Measurements from ENCODE around the gene ANO2.

Gene ANO2

DNA sequence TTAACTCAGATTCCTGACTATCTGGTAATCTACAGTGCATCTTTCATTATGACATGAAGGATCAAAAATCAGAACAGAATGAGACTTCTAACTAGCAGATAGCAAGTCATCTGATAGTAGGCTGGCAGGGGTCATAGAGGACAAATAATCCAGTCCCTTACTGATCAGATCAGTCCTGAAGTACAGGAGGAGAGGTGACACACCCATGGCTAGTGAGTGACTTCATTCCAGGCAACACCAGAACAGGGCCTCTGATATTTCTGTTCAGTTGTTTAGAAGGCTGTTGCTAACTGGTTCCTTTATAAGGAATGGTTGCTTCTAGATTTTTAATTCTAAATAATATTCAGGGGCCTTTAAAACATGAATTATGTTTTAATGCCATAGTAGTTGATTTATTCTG, 291.0 kb downstream of the ANO2 start:
- no peak for DNase-seq

DNA sequence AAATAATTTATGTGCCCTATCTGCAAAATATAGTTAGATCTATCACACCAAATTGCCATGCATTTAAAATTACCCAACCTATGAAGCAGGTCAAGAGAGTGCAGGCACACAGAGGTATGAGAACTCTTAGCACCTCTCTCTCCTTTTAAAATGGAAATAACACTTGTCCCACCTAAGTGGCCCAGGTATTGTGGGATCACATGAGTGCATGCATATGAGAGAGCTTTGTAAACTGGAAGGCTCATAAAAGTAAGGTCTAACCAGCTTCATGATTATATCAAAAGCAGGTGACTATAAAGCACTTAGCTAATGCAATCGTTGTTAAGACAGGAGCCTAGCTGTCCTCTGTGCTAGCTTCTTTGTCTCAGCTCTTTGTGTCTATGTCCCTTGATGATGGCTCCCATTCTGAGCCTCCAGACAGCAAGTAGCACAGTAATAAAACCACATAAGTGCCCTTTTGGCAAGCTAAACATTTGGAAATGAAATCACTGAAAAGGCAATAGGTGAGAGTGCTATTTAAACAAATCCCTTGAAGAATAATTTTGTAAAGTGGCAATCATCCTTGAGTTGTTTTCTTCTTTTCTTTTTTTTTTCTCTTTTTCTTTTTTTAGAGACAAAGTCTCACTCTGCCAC, 294.1 kb downstream of the ANO2 start:
- DNase-seq, result no peak

DNA sequence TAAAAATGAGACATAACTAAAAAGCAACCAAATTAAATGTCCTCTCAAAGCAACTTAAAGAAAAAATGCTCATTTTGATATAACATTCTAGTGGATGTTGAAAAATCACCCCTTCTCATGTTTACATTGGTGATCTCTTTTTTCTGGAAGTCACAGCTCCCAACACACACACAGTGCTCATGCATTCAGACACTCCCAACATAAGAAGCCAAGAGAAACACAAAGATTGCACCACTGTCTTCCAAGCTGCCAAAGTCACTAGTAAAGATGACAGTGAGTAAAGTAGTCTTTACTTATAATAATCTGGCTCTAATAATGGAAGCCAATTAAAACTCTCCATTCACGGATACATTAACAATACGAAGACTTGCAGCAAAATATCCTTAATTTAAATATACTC, 294.8 kb downstream of the ANO2 start:
- DNase-seq, result no peak

- DNase-seq, result no peak
Measured at GRCh38 chr12:5648692-5649359, 296.2 kb downstream of the ANO2 start.

DNA sequence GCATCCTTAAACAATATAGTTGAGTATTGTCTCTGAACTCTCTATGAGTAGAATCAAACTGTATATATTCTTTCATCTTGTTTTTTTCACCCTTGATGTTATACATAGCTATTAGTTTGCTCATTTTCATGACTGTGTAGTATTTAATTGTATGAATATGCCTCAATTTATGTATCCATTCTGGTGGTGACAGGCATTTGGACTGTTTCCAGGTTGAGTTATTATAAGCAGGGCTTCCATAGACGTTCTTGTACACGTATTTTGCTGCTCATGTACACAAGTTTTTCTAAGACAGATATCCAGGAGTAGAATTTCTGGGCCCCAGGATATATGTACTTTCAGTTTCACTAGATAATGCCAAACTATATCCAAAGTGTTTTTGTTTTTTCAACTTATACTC, 301.8 kb downstream of the ANO2 start:
- DNase-seq, result no peak

DNA sequence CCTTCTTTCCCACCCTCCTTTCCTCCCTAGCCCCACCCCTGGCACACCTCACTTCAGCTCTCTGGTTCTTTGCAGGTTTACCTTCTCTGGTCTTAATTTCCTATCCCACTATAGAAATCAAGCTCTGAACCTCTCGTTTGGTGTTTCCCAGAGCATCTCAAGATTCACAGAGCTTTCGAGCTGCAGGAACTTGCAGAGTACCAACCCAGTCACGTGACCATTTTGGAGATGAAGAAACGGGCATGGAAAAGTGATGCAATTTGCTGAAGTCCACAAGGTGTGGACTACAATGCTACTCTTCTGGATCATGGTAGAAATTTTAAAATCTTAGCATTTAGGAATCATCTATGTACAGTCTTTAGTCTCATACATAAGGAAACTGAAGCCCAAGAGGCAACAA, 307.4 kb downstream of the ANO2 start:
- no peak for DNase-seq

DNA sequence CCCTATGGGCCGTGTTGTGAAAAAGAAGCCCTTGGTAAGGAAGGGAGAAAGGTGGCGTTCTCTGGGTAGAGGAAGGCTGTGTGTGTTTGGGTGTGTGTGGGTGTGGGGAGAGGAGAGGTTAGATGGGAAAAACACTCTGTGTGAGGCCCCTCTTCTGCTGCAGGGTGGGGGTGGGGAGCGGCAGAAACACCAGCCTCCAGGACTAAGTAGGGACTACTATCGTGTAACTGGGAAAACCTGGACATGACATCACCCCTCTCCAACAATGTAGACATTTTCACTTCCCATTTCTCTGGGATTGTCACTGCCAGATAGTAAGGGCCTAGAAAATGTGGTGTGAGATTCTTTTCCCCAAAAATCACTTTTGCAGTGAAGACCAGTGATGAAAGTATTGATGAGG, 308.2 kb downstream of the ANO2 start:
- DNase-seq, result no peak

GRCh38 chr12:5633106-5633505, 312.0 kb downstream of the ANO2 start:
- no peak for DNase-seq

DNA sequence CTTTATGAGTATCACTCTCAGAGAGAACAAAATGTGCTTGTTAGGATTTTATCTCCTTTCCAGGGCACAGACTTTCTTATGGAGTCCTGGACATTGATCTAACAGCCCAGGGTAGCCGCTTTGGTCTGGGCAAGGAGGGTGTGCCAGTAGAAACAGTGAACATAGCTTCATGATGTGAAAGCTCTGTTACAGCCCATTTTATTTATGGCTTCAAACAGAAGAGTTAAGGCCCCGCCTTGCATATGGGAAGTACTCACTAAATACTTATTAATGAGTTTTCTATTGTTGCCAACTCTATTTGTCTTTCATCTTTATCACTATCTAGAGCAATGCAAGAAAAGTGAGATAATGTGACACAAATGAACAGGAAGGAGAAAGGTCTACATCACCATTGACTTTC, 312.6 kb downstream of the ANO2 start:
- DNase-seq, result no peak

GRCh38 chr12:5631497-5631896, 313.6 kb downstream of the ANO2 start:
- DNase-seq, result no peak

DNA sequence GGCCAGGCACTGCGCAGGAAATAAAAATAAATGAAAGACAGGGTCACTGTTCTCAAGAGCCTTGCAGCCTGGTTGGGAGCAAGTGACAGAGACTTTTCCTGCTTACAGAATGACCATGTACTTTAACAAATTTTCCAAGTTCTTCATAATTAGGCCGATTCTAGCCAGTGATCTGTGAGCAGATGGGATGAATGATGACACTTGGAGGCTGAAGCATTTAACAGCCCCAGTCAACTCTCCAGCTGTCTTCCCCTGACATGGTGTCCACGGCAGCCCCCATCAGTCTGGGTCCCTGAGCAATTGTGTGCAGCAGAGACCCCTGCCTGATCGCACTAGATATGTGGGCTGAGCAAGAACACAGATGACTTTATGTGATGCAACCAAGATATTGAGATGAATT, 314.3 kb downstream of the ANO2 start:
- DNase-seq, result no peak

GRCh38 chr12:5628501-5628900, 316.6 kb downstream of the ANO2 start:
- no peak for DNase-seq

DNA sequence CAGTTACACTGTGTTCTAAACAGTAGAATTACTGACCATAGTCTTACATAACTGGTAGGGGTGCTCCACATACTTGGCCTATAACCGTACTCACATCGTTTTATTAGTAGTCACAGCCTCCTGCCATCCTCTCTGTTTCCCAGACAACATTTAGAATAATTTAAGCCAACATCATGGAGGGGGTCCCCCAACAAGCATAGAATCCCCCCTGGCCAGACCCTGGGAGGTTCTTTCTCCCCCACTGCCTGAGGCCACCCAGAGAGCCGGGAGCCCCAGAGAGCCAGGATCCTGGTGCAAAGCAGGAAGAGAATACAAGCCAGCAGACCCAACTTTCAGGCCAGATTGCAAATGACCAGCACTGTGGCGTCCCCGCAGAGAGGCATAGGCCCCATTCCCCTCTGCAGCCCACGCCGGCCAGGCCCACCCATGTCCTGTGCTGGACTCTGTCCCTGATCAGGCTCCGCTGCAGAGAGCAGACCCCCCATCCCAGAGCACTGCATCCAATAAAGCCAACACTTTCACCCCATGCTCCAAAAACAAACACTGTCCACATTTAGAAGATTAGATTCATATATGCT, 317.9 kb downstream of the ANO2 start:
- DNase-seq, result no peak

DNA sequence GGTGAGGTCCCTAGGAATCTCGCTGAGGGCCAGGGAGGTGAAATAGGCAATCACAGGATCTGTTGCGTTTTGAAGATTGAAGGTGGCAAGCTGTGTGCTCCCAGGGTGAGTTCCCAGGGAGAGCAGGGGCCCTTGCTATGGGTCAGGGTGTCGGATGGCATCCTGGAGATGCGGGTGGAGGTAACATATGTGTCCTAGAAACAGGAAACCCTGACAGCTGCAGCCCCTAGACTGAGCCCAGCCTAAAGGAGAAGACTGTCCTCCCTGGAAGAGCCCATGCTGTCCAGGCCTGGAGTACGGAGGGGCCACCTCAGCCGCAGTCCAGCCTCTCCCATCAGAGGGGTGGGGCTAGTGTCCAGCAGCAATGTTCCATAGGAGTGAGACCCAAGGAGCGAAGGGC, 318.9 kb downstream of the ANO2 start:
- DNase-seq, result no peak

- no peak for DNase-seq
Measured at GRCh38 chr12:5624486-5625272, 320.4 kb downstream of the ANO2 start.

DNA sequence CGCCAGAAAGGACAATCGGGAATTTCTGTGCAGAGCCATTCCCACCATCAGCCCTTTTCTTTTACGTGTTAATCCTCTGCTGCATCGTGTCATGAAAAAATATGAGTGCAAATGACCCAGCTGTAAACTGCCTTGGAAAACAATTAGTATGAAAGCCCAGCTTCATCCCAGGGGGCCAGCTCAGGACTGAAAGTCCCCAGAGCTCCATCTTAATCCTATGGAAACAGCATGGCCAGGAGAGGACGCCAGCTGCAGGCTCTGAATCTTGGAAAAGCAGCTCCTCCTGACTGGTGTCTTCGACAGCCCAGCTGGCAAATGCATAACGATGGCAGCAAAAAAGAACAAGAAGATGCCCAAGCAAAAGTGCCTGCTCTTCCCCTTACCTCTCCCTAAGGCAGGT, 321.6 kb downstream of the ANO2 start:
- no peak for DNase-seq

DNA sequence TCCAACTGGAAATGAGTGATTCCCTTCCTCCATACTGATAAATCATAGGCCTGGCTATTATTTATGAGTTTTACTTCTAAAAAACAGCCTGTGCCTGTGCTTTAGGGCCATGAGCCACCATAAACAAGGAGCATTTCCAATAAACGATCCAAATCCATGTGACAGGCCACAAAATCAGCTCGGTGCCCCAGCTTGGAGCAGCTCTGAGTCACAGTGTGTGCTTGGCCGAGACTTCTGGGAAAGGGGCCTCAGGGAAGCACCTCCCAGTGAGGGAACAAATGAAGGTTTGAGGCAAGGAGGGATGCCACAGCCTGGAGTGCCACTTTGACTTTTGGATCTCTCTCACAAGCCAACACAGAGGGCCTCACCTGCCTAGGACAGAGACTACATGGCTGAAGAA, 322.8 kb downstream of the ANO2 start:
- no peak for DNase-seq

DNA sequence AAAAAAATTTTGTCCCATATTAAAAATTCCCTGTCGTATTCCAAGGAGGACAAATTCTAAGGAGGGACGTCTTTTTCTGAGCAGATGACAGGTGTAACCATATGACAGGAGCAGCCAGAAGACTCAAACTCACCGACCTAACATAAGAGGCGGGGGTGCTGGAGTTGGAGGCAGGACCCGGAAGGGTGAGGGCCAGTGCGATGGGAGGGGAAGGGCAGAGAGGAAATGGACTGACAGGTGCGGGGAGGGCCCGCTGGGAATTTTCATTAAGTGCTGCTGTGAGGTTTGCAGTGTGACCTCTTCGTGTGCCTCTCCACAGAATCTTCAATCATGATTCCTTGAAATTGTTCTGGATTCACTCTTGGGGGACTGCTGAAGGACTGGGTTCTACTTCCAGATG, 323.7 kb downstream of the ANO2 start:
- DNase-seq, result no peak

GRCh38 chr12:5620896-5621295, 324.2 kb downstream of the ANO2 start:
- DNase-seq, result no peak

- DNase-seq, result no peak
Measured at GRCh38 chr12:5619628-5620027, 325.4 kb downstream of the ANO2 start.

DNA sequence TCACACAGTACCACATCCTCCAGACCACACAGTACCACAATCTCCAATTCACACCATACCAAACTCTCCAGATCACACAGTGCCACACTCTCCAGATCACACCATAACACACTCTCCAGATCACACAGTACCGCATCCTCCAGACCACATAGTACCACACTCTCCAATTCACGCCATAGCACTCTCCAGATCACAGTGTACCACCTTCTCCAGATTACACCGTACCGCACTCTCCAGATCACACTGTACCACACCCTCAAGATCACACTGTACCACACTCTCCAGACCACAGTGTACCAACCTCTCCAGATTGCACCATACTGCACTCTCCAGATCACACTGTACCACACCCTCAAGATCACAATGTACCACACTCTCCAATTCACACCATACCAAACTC, 328.2 kb downstream of the ANO2 start:
- DNase-seq, result no peak

DNA sequence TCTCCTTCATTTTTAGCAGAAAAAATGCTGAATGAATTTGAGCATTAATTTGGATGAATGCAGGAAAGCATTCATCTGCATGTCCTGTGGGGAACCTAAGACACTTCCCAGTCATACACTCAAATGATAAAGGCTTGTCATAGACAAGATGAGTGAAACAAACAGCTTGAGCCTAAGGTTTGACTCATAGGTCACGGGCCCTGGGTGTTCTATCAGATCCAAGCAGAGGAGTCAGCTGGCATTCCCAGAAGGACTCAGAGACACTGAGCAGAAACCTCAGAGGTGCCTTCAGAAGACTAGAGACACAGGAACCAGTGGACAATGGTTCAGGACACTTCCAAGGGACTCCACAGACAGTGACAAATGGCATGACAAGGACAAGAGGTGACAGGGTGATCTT, 329.3 kb downstream of the ANO2 start:
- no peak for DNase-seq

GRCh38 chr12:5614256-5614655, 330.8 kb downstream of the ANO2 start:
- no peak for DNase-seq
